ENCODE results near the gene RFX2. TPM values are rescaled to one million over a fixed set of nuclear protein-coding genes. Genes with fewer than 3 reads are reported as not detected.

Gene RFX2
- total RNA-seq, 1 donor from 2014 or later, result 2.4 TPM

- Histone ChIP-seq H3K4me3 (ENCODE audit: low read depth, low read length) (no peak overlapping the region), H3K27me3 (ENCODE audit: control insufficient read depth, insufficient read depth, low read length) (no peaks in the 10 kb centered on the region), H3K36me3 (ENCODE audit: control insufficient read depth, insufficient read depth, low read length) (peaks cover 8% of the 10 kb centered on the region)
- FAIRE-seq (no peak), DNase-seq (ENCODE audit: low read depth) (no peak)
- TF ChIP-seq CTCF (IDR thresholded peaks at IDR 0.05; ENCODE audit: insufficient read depth, low read length, severe bottlenecking), result no peak
These were observed 112.9 kb downstream of the RFX2 start for GRCh38 chr19:5997371-5997770.

- no peak for TF ChIP-seq CTCF (IDR thresholded peaks at IDR 0.05; ENCODE audit: insufficient read depth, low read length, severe bottlenecking)
- no peak for DNase-seq (ENCODE audit: low read depth)
- Histone ChIP-seq H3K36me3 (ENCODE audit: control insufficient read depth, insufficient read depth, low read length) (peaks cover 6% of the 10 kb centered on the region), H3K27me3 (ENCODE audit: control insufficient read depth, insufficient read depth, low read length) (no peaks in the 10 kb centered on the region), H3K4me3 (ENCODE audit: low read depth, low read length) (no peak overlapping the region)
- peak; percentile 64 for FAIRE-seq
These were observed 113.5 kb downstream of the RFX2 start for GRCh38 chr19:5996623-5997320.

- Histone ChIP-seq H3K36me3 (ENCODE audit: control insufficient read depth, insufficient read depth, low read length) (peaks cover 4% of the 10 kb centered on the region), H3K4me3 (ENCODE audit: low read depth, low read length) (no peak overlapping the region), H3K27me3 (ENCODE audit: control insufficient read depth, insufficient read depth, low read length) (no peaks in the 10 kb centered on the region)
- DNase-seq (ENCODE audit: low read depth) (no peak), FAIRE-seq (no peak)
- no peak for TF ChIP-seq CTCF (IDR thresholded peaks at IDR 0.05; ENCODE audit: insufficient read depth, low read length, severe bottlenecking)
These were observed 114.2 kb downstream of the RFX2 start for GRCh38 chr19:5996102-5996501.

DNA sequence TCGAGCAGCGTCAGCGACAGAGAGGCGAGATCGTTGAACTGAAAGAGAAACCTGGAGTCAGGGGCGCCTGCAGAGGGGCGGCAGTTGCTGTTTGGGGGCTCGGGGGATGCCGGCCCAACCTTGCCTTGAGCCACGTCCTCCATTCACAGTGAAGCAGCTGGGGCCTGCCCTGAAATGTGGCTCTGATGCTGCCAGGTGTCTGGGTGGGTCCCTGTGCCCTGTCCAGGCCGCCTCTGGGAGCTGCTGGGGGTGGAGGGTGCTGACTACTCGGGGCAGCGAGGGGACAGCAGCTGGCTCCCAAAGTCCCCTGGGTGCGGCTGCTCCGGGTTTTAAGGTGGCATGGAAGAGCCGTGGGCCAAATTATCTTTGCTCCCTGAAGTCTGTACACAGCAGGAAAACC, 114.7 kb downstream of the RFX2 start:
- Histone ChIP-seq H3K36me3 (ENCODE audit: control insufficient read depth, insufficient read depth, low read length) (peaks cover 3% of the 10 kb centered on the region), H3K4me3 (ENCODE audit: low read depth, low read length) (no peak overlapping the region), H3K27me3 (ENCODE audit: control insufficient read depth, insufficient read depth, low read length) (no peaks in the 10 kb centered on the region)
- FAIRE-seq (no peak), DNase-seq (ENCODE audit: low read depth) (no peak)
- TF ChIP-seq CTCF (IDR thresholded peaks at IDR 0.05; ENCODE audit: insufficient read depth, low read length, severe bottlenecking), result no peak

GRCh38 chr19:5994405-5995165, 115.7 kb downstream of the RFX2 start:
- no peak for DNase-seq (ENCODE audit: low read depth)
- Histone ChIP-seq H3K4me3 (ENCODE audit: low read depth, low read length) (no peak overlapping the region), H3K27me3 (ENCODE audit: control insufficient read depth, insufficient read depth, low read length) (no peaks in the 10 kb centered on the region), H3K36me3 (ENCODE audit: control insufficient read depth, insufficient read depth, low read length) (peaks cover 3% of the 10 kb centered on the region)
- no peak for TF ChIP-seq CTCF (IDR thresholded peaks at IDR 0.05; ENCODE audit: insufficient read depth, low read length, severe bottlenecking)
- no peak for FAIRE-seq

Data from bronchial epithelial cell (primary cell).